SKM-1 treated with dmso at 0.1 percent for 144 hours (cell line): ENCODE results near the gene ODAM.
A peak's percentile ranks its signal among the peaks of the same experiment; 100 is the strongest.
"Not testable (repeated sequence)": the region's sequence is repeated elsewhere in the genome, so short reads cannot be mapped to it uniquely, and the experiment has no call there.

Experiments
- DNase-seq: peaks from one replicate; lab custom pipeline; 2025; ENCODE audit not compliant: unreplicated experiment; lab: John Stamatoyannopoulos, UW

ODAM gene, protein sequence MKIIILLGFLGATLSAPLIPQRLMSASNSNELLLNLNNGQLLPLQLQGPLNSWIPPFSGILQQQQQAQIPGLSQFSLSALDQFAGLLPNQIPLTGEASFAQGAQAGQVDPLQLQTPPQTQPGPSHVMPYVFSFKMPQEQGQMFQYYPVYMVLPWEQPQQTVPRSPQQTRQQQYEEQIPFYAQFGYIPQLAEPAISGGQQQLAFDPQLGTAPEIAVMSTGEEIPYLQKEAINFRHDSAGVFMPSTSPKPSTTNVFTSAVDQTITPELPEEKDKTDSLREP

DNA sequence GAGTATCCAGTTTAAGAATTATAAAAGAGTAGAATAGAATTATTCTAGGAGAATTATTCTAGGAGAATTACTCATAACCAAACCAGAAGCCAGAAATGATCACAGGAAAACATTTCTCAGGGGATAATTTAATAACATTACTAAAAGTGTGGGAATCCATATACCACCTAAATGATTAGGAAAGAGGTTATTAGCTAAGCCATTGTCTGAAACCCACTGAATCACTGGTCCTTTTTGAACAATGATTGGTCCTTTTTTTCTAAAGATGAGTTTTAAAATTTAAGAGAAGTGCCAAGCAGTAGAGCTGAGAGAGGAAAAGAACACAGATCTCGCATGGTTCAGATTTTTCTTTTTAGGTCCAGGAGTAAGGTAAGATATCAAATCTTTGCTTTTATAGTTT lies at the start of gene ODAM:
Gene ODAM, plus strand, starts transcription at position 301 of the 400 bp plus-strand sequence. CDS start 819 bp downstream, outside the sequence.
- no peak for DNase-seq

DNA sequence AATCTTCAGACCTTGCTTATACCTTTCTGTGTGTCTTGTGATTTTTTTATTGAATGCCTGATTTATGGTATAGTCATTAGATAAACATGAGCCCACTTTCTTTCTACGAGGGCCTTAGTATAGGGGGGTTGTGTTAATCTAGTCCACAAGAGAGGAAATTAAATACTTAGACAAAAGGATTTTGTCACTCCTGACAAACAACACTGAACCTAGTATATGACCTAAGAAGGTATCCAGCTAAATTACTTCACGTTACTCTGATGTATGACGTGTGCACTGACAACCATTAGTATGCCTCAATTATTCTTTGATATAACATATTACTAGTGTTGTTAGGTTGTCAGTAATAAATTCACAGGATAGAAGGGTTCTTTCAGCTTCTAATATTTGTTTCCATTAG lies 44.3 kb upstream of the ODAM start:
- no peak for DNase-seq

DNA sequence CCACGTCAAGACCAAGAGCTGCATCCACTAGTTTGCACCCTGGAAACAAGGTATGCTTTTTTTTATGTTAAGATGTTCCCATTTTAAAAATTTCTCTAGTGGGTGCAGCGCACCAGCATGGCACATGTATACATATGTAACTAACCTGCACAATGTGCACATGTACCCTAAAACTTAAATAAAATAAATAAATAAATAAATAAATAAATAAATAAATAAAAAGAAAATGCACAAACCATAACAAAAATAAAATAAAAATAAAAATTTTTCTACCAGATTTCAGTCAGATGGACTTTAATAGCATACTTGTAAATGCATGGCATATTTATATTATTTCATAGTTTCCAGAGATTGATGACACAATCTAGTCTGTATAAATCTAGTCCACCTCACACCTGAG lies 43.4 kb upstream of the ODAM start:
- no peak for DNase-seq

DNA sequence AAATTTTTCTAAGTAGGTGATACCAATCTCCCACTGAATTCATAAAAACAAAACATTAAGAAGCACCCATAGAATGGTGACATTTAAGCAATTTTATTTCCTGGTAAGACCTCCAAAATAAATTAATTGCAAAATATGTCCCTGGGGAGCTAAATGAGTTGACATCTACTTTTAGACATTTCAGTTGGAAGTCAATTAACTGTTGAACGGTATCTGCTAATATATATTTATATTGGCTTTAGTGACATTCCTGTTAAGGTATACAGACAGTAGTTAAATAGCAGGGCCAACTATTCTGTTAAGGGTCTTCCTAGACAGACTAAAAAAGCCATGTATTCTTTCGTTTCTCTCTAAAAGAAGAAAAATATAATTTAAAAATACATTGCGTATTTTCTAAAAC lies 41.6 kb upstream of the ODAM start, which contains the start of gene PRR27:
Gene PRR27, plus strand, starts transcription at position 301 of the 400 bp plus-strand sequence. CDS start 139 bp downstream, outside the sequence.
- no peak for DNase-seq

DNA sequence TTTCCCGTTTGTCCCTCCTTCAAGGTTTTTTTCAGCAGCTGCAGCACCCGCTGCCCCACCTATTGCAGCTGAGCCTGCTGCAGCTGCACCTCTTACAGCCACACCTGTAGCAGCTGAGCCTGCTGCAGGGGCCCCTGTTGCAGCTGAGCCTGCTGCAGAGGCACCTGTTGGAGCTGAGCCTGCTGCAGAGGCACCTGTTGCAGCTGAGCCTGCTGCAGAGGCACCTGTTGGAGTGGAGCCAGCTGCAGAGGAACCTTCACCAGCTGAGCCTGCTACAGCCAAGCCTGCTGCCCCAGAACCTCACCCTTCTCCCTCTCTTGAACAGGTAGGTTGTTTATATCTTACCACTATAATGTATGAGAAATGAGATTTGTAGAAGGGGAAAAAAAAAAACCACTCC lies 36.9 kb upstream of the ODAM start:
- DNase-seq, result no peak

DNA sequence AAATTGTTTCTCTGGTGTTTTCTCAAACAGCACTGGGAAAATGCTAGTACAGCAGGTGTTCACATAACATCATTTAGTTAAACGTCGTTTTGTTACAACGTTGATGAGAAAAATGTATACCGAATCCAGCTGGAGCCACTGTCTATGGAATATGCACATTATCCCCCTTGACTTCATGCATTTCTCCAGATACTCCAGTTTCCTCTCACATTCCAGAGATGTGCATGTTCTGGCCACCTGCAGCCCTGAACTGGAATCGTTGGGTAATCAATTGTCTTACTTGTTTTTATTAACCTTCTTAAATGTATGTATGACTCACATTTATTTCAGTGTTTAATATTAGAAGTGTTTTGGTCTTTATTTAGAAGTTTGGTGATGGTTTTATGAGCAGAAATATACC lies 18.4 kb upstream of the ODAM start:
- DNase-seq, result no peak

DNA sequence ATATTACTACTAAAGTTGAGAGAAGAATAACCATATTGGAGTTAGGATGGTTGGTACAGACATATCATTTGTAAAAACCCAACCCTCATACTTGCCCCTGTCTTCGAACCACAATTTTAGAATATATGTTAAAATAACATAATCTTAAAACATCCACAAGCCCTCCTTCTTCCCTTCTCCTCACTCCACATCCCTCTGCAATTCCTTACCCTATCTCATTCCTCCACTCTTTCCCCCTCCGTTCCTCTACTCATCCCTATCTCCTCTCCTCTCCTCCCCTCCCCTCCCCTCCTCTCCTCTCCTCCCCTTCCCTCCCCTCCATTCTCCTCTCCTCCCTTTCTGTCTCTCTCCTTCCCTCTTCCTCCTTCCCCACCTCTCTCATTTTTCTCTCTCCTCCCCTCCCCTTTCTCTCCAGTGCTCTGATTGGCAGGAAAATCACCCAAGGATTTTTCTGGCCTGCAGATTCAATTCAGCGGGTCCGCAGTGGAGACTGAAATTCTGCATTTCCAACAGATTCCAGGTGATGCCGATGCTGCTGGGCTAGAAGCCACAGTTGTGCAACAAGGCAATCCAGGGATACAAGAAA lies 17.4 kb upstream of the ODAM start:
- DNase-seq, result no peak

DNA sequence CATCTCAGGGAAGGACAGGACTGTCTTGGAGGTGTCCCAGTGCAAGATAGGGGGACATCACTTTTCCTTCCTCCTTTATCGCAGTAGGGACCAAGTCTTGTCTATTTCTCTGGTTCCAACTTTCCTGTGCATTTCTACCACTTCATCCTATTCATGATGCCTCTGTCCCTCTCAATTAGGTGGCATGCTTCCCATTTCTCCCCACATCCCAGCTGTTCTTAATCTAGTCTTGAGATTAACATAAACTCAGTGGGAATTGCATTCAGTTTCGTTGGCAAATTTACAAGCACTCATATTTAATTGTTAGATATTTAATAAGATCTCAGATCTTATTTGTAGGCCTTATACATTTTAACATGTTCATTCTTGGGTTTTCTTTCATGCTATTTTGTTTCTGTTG lies 15.7 kb upstream of the ODAM start:
- no peak for DNase-seq

DNA sequence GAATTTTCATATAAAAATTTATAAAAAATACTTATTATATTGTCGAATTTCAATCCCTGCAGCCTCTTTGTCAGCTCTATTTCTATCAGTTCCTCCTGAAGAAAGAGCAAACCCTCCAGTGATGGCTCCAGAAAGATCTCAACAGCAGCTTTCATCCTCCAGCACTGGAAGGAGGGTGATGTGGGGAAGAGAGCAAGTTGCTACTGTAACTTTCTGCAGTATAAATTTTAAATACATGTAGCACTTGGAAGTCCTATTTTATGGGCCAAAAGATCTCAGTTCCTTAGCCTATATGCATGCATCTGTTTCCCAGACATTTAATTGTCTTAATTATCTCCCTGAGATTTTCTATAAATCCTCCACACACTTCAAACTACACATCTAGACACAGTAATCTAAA lies 13.7 kb upstream of the ODAM start:
- DNase-seq, result no peak

DNA sequence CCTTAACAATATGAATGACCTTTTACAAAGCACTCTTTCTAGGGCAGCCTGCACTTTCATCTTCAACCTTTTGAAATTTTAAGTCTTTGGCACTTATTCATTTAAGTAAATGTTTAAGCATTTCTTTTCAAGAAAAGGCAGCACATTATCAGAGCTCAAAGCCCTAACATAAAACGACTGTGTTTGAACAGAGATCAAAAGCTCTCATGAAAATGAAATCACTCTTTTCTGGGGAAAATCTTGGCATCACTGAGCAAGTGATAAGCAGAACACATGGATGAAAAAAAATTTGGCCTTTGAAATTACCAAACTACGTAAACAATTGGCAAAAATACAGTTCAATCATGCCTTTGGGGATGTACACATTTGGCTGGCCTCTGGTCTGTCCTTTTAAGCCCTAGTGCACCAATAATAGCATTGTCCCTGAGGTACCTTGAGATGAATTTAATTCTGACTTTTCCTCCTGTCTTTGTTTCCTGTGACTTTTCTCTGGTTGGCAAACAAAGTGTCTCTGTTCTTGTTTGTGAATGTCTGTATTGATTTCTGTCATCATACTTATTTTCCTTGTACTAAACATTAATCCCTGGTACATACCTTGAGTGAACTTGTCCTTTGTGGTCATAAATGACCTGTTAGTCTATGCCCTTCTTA lies 12.9 kb upstream of the ODAM start:
- no peak for DNase-seq

DNA sequence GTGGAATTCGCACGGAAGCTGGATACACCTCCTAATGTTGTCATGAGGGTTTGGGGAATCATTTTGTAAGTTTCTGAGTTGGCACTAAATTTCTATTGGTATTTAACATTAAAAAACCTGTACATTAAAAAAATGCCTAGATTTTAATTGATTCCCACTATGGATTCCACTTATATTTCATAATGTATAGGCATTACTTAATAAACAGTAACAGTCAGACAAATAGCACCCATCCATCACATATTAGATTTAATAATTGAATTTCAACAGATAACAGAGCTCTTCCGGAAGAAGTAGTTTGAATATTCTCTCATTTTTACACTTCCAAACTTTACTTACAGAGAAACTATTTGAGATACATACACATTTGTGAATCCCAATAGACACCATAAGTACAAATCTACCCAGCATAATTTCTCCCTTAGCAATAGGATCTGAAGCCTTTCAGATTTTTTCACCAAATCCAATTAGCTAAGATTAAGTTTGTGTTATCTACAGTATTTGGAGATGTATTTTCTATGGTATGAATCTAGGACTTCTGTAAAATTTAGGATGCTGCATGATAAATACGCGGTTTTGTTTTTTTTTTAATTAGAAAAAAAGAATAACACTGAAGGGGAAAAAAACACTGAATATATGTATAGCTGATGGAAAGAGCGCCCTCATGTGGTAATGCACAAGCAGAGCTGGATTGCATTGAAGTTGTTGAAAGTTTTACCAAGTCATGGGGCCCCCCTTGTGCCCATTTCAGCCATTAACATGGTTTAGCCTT lies 12.2 kb upstream of the ODAM start:
- peak; percentile 49 for DNase-seq

DNA sequence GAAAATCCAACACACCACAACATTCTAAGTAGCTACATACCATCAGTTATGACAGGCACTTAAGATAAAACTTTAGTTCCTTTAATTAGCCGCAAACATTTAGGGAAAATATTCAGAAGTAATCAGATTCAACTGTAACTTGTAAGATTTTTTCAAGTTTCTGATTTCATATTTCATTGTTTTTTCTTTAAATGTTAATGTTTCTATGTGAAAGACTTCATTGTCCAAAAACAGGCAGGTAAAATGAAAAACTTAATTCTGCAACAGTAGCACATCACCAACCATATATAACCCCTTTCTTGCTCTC lies 11.6 kb upstream of the ODAM start:
- no peak for DNase-seq

DNA sequence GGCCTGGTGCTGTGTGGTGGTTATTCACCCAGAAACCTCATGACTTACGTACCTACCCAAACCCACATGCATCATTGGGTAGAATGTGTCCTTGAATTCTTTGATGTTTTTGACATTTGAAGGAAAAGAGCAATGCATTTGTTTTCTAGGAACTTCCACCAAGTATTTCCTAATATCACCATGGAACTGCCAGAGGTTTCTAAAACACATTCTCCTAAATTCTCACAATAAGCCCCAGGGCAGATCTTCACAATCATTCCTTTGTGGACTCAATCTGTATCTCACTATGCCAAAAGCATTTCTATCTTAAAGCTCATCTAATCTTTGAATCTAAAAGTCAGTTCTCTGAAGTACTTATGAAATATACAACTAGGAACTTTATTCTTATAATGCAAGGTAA lies 8.3 kb upstream of the ODAM start:
- no peak for DNase-seq

DNA sequence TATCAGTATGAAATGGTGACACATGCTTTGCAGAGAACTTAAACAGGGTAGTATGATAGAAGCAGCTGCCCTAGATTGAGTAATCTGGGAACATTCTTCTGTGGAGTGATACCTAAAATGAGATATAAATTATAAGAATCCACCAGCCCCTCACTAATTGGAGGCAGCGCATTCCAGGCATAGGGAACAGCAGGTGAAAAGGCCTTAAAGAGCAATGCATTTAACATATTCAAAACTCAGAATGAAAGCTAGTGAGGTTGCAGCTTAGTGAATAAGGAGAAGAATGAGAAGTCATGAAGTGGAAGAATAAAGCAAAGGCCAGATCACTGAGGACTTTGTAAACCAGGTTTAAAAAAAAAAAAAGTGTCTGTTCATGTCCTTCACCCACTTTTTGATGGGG lies 4.9 kb upstream of the ODAM start:
- no peak for DNase-seq

DNA sequence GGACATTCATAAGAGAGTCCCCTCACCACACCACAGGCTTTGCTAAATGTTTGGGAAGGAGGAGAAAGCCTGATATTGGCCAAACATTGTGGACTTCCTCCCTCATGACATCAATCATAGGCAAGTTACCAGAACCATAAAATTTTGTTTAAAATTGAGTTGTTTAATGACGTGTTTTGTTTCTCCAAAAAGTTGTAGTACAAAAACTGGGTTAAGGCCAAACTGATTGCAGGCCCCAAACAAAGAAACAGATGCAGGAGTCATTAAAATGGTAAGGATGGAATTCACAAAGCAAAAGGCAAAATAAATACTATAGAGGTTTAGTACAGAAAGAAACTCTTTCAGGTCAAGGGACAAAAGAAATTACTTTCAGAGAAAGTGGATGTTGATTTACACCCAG lies 3.9 kb upstream of the ODAM start:
- no peak for DNase-seq

DNA sequence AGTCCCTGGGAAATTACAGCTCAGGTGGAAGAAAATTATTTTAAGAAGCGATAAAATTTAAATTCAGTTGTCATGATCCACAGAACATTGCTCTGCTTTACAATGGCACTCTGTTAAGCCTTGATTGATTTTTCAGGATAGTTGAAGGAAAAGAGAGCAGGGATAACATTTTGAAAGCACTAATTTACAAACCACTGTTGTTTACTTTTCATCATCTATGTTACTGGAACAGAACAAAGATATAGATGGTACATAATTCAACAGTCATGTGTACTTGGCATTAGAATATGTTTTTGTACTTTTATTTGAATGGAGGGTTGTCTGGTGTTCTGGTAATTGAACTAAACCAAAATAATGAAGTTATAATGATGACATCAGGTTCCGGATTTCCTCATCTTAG lies 2.6 kb upstream of the ODAM start:
- no peak for DNase-seq

DNA sequence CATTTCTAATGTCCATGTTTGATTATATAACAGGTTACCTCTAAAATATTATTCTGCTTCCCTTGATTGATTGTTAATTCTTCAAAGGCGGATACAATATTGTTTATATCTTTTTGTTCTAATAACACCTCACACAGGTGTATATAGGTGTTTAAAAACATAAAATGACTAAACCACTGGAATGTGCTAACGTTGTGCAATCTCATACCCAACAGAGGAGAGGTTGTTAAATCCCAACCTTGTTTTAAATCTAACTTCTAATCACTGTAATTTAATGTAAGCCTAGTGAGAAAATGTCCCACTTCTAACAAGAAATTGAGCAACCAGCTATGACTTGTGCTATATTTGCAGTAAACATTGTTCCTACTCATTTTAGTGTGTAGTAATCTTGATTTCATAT lies 1.3 kb downstream of the ODAM start:
- DNase-seq, result no peak

DNA sequence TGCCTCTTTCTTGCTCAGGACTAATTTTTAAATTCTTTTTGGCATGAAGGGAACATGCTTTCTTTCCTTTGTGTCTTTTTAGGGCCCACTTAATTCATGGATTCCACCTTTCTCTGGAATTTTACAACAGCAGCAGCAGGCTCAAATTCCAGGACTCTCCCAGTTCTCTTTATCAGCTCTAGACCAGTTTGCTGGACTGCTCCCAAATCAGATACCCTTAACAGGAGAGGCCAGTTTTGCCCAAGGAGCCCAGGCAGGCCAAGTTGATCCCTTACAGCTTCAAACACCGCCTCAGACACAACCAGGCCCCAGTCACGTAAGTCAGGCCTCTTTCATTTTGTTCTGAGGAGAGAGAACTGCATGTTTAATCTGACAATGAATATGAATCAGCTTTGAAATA lies 2.3 kb downstream of the ODAM start:
- DNase-seq, result no peak

DNA sequence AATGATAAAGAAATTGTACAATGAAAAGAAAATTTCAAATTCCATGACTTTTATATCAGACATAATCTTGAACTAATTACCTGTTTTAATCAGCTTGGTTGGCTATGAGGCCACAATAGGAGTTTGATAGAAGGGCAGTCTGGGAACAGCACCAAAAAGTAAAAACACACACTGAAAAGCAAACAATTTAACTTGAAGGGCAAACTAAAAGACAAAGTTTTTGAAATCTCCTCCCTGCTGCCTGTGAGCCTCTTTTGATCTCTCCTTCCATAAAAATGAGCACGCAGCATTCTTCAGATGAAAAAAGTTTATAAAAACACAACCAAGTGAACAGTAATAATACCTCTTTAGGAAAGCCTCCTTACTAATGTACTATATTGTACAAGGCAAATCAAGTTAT lies 8.1 kb downstream of the ODAM start:
- no peak for DNase-seq

DNA sequence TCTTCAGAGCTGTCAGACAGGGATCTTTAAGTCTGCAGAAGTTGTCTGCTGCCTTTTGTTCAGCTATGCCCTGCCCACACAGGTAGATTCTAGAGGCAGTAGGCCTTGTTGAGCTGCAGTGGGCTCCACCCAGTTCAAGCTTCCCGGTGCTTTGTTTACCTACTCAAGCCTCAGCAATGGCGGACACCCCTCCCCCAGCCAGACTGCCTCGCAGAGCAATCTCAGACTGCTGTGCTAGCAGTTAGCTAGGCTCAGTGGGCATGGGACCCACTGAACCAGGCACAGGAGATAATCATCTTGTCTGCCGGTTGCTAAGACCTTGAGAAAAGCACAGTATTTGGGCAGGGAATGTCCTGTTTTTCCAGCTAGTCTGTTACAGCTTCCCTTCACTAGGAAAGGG lies 17.2 kb downstream of the ODAM start:
- not testable (repeated sequence) for DNase-seq

DNA sequence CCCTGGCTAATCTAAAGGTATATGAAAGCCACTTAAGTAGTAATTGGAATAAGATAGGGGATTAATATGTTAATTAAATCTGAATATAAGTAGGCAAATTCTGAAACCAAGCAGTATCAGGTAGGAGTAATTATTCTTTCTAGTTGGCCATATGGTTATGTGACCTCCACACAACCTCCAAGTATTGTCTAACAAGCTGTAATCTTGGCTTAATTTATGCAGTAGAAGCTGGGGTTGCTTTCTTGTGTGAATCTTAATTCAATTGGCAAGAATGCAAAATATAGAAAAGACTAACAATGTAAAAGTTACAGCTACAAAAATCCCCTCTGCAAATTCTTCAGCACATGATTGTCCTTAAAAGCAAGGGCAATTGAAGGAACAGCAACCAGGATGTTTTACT lies 20.6 kb downstream of the ODAM start:
- not testable (repeated sequence) for DNase-seq

DNA sequence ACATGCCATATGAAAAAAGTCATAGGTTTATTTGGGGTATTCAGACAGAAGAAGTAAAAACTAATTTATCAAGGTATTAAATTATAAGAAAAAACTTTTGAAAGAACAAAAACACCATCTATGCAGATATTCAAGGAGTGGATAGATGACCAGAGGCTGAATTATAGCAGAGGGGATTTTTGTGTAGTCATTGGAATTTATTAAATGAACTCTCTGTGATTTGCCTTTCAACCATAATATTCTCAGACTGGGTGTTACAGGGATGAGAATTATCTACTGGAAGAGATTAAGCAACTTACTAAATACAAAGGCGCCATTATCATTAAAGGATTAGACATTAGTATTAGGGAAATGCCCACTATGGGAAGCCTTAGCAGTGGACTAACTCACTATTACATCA lies 21.0 kb downstream of the ODAM start:
- DNase-seq, result not testable (repeated sequence)
